ENCODE data around the gene GARS1. TPM values are rescaled to one million over a fixed set of nuclear protein-coding genes. Genes with fewer than 3 reads are reported as not detected.
A peak's percentile ranks its signal among the peaks of the same experiment; 100 is the strongest.
"Not testable (repeated sequence)": the region's sequence is repeated elsewhere in the genome, so short reads cannot be mapped to it uniquely, and the experiment has no call there.

Gene GARS1
- total RNA-seq, 1 donor from 2014 or later = 37.0 TPM

GRCh38 chr7:30618080-30618676 lies 23.5 kb downstream of the GARS1 start:
- DNase-seq (ENCODE audit: low spot score) = no peak
- ATAC-seq = no peak

- ATAC-seq (no peak), DNase-seq (ENCODE audit: low spot score) (no peak)
Measured at GRCh38 chr7:30618961-30619360, 24.3 kb downstream of the GARS1 start.

- ATAC-seq (peak; percentile 65), DNase-seq (ENCODE audit: low spot score) (no peak)
Measured at GRCh38 chr7:30625283-30625682, 30.6 kb downstream of the GARS1 start.

GRCh38 chr7:30627026-30627425 lies 32.3 kb downstream of the GARS1 start:
- ATAC-seq (no peak), DNase-seq (ENCODE audit: low spot score) (no peak)

- ATAC-seq (no peak), DNase-seq (ENCODE audit: low spot score) (no peak)
Measured at GRCh38 chr7:30630986-30631385, 36.3 kb downstream of the GARS1 start.

GRCh38 chr7:30633223-30633622 lies 38.5 kb downstream of the GARS1 start:
- no peak for DNase-seq (ENCODE audit: low spot score)
- ATAC-seq = no peak

- no peak for ATAC-seq
- DNase-seq (ENCODE audit: low spot score) = no peak
Measured at GRCh38 chr7:30634193-30634626, 39.5 kb downstream of the GARS1 start.

- ATAC-seq (no peak), DNase-seq (ENCODE audit: low spot score) (no peak)
Measured at GRCh38 chr7:30634634-30635201, 40.0 kb downstream of the GARS1 start.

- DNase-seq (ENCODE audit: low spot score) (no peak), ATAC-seq (no peak)
Measured at GRCh38 chr7:30635798-30636197, 41.1 kb downstream of the GARS1 start.

GRCh38 chr7:30642322-30642721 lies 47.6 kb downstream of the GARS1 start:
- not testable (repeated sequence) for DNase-seq (ENCODE audit: low spot score); ATAC-seq

- ATAC-seq (peak; percentile 54), DNase-seq (ENCODE audit: low spot score) (no peak)
Measured at GRCh38 chr7:30642789-30643188, 48.1 kb downstream of the GARS1 start.

GRCh38 chr7:30644286-30644955 lies 49.7 kb downstream of the GARS1 start:
- DNase-seq (ENCODE audit: low spot score) = no peak
- no peak for ATAC-seq

- DNase-seq (ENCODE audit: low spot score) = no peak
- ATAC-seq = no peak
Measured at GRCh38 chr7:30645661-30646060, 51.0 kb downstream of the GARS1 start.

- DNase-seq (ENCODE audit: low spot score) (no peak), ATAC-seq (no peak)
Measured at GRCh38 chr7:30646154-30646553, 51.5 kb downstream of the GARS1 start.

GRCh38 chr7:30647589-30648364 lies 53.1 kb downstream of the GARS1 start:
- no peak for DNase-seq (ENCODE audit: low spot score)
- no peak for ATAC-seq

- DNase-seq (ENCODE audit: low spot score) (no peak), ATAC-seq (no peak)
Measured at GRCh38 chr7:30648744-30649540, 54.3 kb downstream of the GARS1 start.

GRCh38 chr7:30649717-30650420 lies 55.2 kb downstream of the GARS1 start:
- DNase-seq (ENCODE audit: low spot score) (no peak), ATAC-seq (no peak)

- ATAC-seq = no peak
- DNase-seq (ENCODE audit: low spot score) = no peak
Measured at GRCh38 chr7:30650421-30650808, 55.7 kb downstream of the GARS1 start.

GRCh38 chr7:30652132-30652531 lies 57.5 kb downstream of the GARS1 start:
- ATAC-seq (no peak), DNase-seq (ENCODE audit: low spot score) (peak; percentile 27)

Measured in left lobe of liver (tissue), 2 donors.